H1 (cell line): ENCODE data around the gene DNAJC19. TPM values are rescaled to one million over a fixed set of nuclear protein-coding genes. Genes with fewer than 3 reads are reported as not detected.

Source experiments
- CTCF ChIA-PET: fragments of 300-600 bp; sonication (Branson Sonifier 250); formaldehyde crosslinking; loops from one replicate; lab custom pipeline; 2021; ENCODE audit not compliant: partially characterized antibody; lab: Charles Lee
- POLR2A ChIA-PET: fragments of 300-600 bp; sonication (Branson Sonifier 250); formaldehyde crosslinking; loops from one replicate; lab custom pipeline; 2021; ENCODE audit warnings: inconsistent platforms; ENCODE audit not compliant: partially characterized antibody; lab: Charles Lee
- DNase-seq, 2 experiments: peaks; one replicate each; pipeline versions ENCODE4 v3.0.0 to v3.0.0-alpha.2; 2010 to 2022; ENCODE audit warnings: low spot score in 2 of 2, low read depth in 1 of 2, mixed read lengths in 1 of 2
- FAIRE-seq: peaks from 2 replicates; lab custom pipeline; 2011; peaks lifted over from hg19 to GRCh38; lab: Jason Lieb, UNC
- H2AFZ ChIP-seq: 2 replicates; pipeline ENCODE4 v1.8.1; 2012; ENCODE audit warnings: low read length, inconsistent platforms
- H2AK5ac ChIP-seq: 2 replicates; pipeline ENCODE4 v1.6.1; 2013; ENCODE audit warnings: low read depth, low read length
- H2BK120ac ChIP-seq: replicated peaks from 2 replicates; pipeline ENCODE3; 2013; ENCODE audit warnings: low read depth, low read length, inconsistent platforms
- H2BK12ac ChIP-seq: 2 replicates; pipeline ENCODE4 v1.6.1; 2013; ENCODE audit warnings: low read depth, low read length
- H2BK15ac ChIP-seq: 2 replicates; pipeline ENCODE4 v1.6.1; 2013; ENCODE audit warnings: low read length
- H2BK20ac ChIP-seq: 2 replicates; pipeline ENCODE4 v1.6.1; 2013; ENCODE audit warnings: low read length
- H2BK5ac ChIP-seq: 2 replicates; pipeline ENCODE4 v1.6.1; 2013; ENCODE audit warnings: low read depth, low read length
- H3K14ac ChIP-seq: 2 replicates; pipeline ENCODE4 v1.6.1; 2013; ENCODE audit warnings: inconsistent platforms; ENCODE audit not compliant: insufficient read length
- H3K18ac ChIP-seq: 2 replicates; pipeline ENCODE4 v1.6.1; 2013; ENCODE audit warnings: low read length; ENCODE audit errors: extremely low read depth
- H3K23ac ChIP-seq: 2 replicates; pipeline ENCODE4 v1.6.1; 2013; ENCODE audit warnings: inconsistent platforms; ENCODE audit not compliant: insufficient read length
- H3K23me2 ChIP-seq: 2 replicates; pipeline ENCODE4 v1.6.1; 2013; ENCODE audit warnings: low read depth, low read length
- H3K27ac ChIP-seq: 2 replicates; pipeline ENCODE4 v1.6.1; 2011; ENCODE audit warnings: low read depth, low read length, inconsistent platforms
- H3K27me3 ChIP-seq, 4 experiments: replicated peaks in 1 of 4; 1 replicate in 1 of 4; 2 replicates in 3 of 4; pipeline versions ENCODE4 v1.6.1 to v1.8.1; 2011 to 2013; ENCODE audit warnings: low read length in 3 of 4, mild to moderate bottlenecking in 3 of 4, inconsistent platforms in 2 of 4, mixed read lengths in 2 of 4, moderate library complexity in 1 of 4; ENCODE audit not compliant: control insufficient read depth in 3 of 4, insufficient read depth in 3 of 4; ENCODE audit errors: extremely low read depth in 1 of 4
- H3K36me3 ChIP-seq, 4 experiments: 2 replicates each; pipeline versions ENCODE4 v1.6.1 to v1.8.1; 2011 to 2013; ENCODE audit warnings: mild to moderate bottlenecking in 4 of 4, low read length in 3 of 4, moderate library complexity in 2 of 4, control low read depth in 1 of 4, inconsistent platforms in 1 of 4; ENCODE audit not compliant: insufficient read depth in 4 of 4, control insufficient read depth in 2 of 4
- H3K4ac ChIP-seq: replicated peaks from 2 replicates; pipeline ENCODE3; 2013; ENCODE audit warnings: low read length, low read depth, mixed read lengths, inconsistent platforms; ENCODE audit not compliant: insufficient read length
- H3K4me1 ChIP-seq, 4 experiments: replicated peaks in 1 of 4; 1 replicate in 1 of 4; 2 replicates in 3 of 4; pipeline versions ENCODE4 v1.6.1 to v1.8.1; 2011 to 2013; ENCODE audit warnings: low read length in 3 of 4, inconsistent platforms in 2 of 4, mixed read lengths in 1 of 4; ENCODE audit not compliant: insufficient read depth in 4 of 4, control insufficient read depth in 3 of 4
- H3K4me2 ChIP-seq, 2 experiments: 2 replicates each; pipeline versions ENCODE4 v1.6.1 to v1.8.1; 2011 to 2013; ENCODE audit warnings: low read depth in 2 of 2, low read length in 2 of 2, control low read depth in 1 of 2, inconsistent platforms in 1 of 2, mild to moderate bottlenecking in 1 of 2; ENCODE audit not compliant: insufficient read depth in 1 of 2
- H3K4me3 ChIP-seq, 4 experiments: fragments of 200-600, 300-600 bp in 1 of 4; sonication (generic), shearing (Covaris generic), sonication (Bioruptor Twin) in 1 of 4; 2 replicates each; pipeline versions ENCODE4 v1.5.1 to v1.8.1; 2011 to 2016; ENCODE audit warnings: low read length in 4 of 4, low read depth in 3 of 4, control low read depth in 2 of 4, inconsistent platforms in 2 of 4, mild to moderate bottlenecking in 2 of 4, mixed read lengths in 1 of 4, moderate library complexity in 1 of 4; ENCODE audit not compliant: insufficient read depth in 2 of 4; ENCODE audit errors: extremely low read depth in 1 of 4
- H3K56ac ChIP-seq: replicated peaks from 2 replicates; pipeline ENCODE3; 2013; ENCODE audit warnings: low read depth, mild to moderate bottlenecking, mixed read lengths, low read length, inconsistent platforms; ENCODE audit not compliant: insufficient read length
- H3K79me1 ChIP-seq: 2 replicates; pipeline ENCODE4 v1.6.1; 2013; ENCODE audit warnings: low read depth, low read length, control low read depth
- H3K79me2 ChIP-seq, 2 experiments: 2 replicates each; pipeline versions ENCODE4 v1.6.1 to v1.8.1; 2012 to 2013; ENCODE audit warnings: low read length in 2 of 2, mild to moderate bottlenecking in 2 of 2, inconsistent platforms in 1 of 2; ENCODE audit not compliant: insufficient read depth in 2 of 2, control insufficient read depth in 1 of 2
- H3K9ac ChIP-seq, 4 experiments: replicated peaks in 1 of 4; 1 replicate in 1 of 4; 2 replicates in 3 of 4; pipeline versions ENCODE4 v1.6.1 to v1.8.1; 2011 to 2013; ENCODE audit warnings: low read depth in 3 of 4, low read length in 3 of 4, control low read depth in 2 of 4, mild to moderate bottlenecking in 2 of 4, moderate library complexity in 2 of 4, inconsistent platforms in 1 of 4; ENCODE audit errors: extremely low read depth in 1 of 4
- H3K9me3 ChIP-seq, 2 experiments: 2 replicates each; pipeline versions ENCODE4 v1.6.1 to v1.8.1; 2012 to 2013; ENCODE audit warnings: mild to moderate bottlenecking in 2 of 2, moderate library complexity in 2 of 2, control low read depth in 1 of 2, inconsistent platforms in 1 of 2, low read depth in 1 of 2, low read length in 1 of 2, mixed read lengths in 1 of 2; ENCODE audit not compliant: insufficient read depth in 2 of 2
- H4K20me1 ChIP-seq, 2 experiments: replicated peaks in 1 of 2; 2 replicates each; pipeline versions ENCODE3 to v1.8.1; 2011 to 2013; ENCODE audit warnings: inconsistent platforms in 2 of 2, low read length in 2 of 2, mild to moderate bottlenecking in 1 of 2; ENCODE audit not compliant: insufficient read depth in 2 of 2, control insufficient read depth in 1 of 2
- H4K5ac ChIP-seq: 2 replicates; pipeline ENCODE4 v1.6.1; 2013; ENCODE audit warnings: low read length, low read depth, mixed read lengths, inconsistent platforms; ENCODE audit not compliant: insufficient read length
- H4K8ac ChIP-seq: 2 replicates; pipeline ENCODE4 v1.8.0; 2013; ENCODE audit warnings: mild to moderate bottlenecking, moderate library complexity, low read length, inconsistent platforms; ENCODE audit not compliant: insufficient read depth; ENCODE audit errors: extremely low read depth
- H4K91ac ChIP-seq: replicated peaks from 2 replicates; pipeline ENCODE3; 2013; ENCODE audit warnings: low read length, mixed read lengths, inconsistent platforms; ENCODE audit not compliant: insufficient read length
- BRCA1 ChIP-seq: IDR thresholded peaks from 2 replicates; pipeline ENCODE4 v1.6.1; 2012; ENCODE audit warnings: low read depth, low read length, improper control_type of control experiment
- CBX5 ChIP-seq: fragments of 300-800, 300-1000 bp; sonication (generic); IDR thresholded peaks from 2 replicates; pipeline ENCODE4 v1.7.1; 2016; ENCODE audit warnings: antibody characterized with exemption, low read length, low read depth
- EZH2 ChIP-seq: fragments of 200-600 bp; sonication (generic); IDR thresholded peaks from 2 replicates; pipeline ENCODE4 v1.7.1; 2012; ENCODE audit warnings: low read depth, mild to moderate bottlenecking, moderate library complexity, low read length, inconsistent platforms; ENCODE audit not compliant: severe bottlenecking
- MAX ChIP-seq: IDR thresholded peaks from 2 replicates; pipeline ENCODE4 v1.6.1; 2012; ENCODE audit warnings: inconsistent platforms
- POU5F1 ChIP-seq: IDR thresholded peaks from 2 replicates; pipeline ENCODE4 v1.6.1; 2011; ENCODE audit warnings: low read depth, mild to moderate bottlenecking, low read length, moderate library complexity
- RAD21 ChIP-seq, 2 experiments: IDR thresholded peaks in 1 of 2; conservative IDR thresholded peaks in 1 of 2; 2 replicates each; pipeline ENCODE4 v1.6.1; 2011; ENCODE audit warnings: low read depth in 2 of 2, low read length in 2 of 2, improper control_type of control experiment in 1 of 2, inconsistent platforms in 1 of 2, mild to moderate bottlenecking in 1 of 2, moderate library complexity in 1 of 2
- RNF2 ChIP-seq: fragments of 200-900, 300-1000 bp; sonication (generic); IDR thresholded peaks from 2 replicates; pipeline ENCODE4 v1.7.1; 2016; ENCODE audit warnings: borderline replicate concordance, low read depth, mild to moderate bottlenecking, antibody characterized with exemption, low read length; ENCODE audit not compliant: poor library complexity, severe bottlenecking; ENCODE audit errors: missing control alignments
- SUZ12 ChIP-seq: fragments of 200-600 bp; sonication (generic); IDR thresholded peaks from 2 replicates; pipeline ENCODE4 v1.6.1; 2012; ENCODE audit warnings: mild to moderate bottlenecking, inconsistent platforms, low read length, moderate library complexity, mixed read lengths
- TAF1 ChIP-seq: IDR thresholded peaks from 2 replicates; pipeline ENCODE4 v1.6.1; 2011; ENCODE audit warnings: mild to moderate bottlenecking, low read depth, low read length
- WGBS, 2 experiments: shearing (Covaris generic) in 1 of 2; methylation state at CpG; one replicate each; pipeline versions ENCODE4 v1.1.6 to v1.1.7; 2013 to 2015; ENCODE audit warnings: low lambda C conversion rate in 2 of 2, mixed read lengths in 2 of 2, inconsistent platforms in 1 of 2, low coverage in 1 of 2, missing lambda C conversion rate in 1 of 2; ENCODE audit not compliant: insufficient replicate concordance in 2 of 2, insufficient coverage in 1 of 2, insufficient read length in 1 of 2; ENCODE audit errors: extremely low coverage in 1 of 2, missing lambda C conversion rate in 1 of 2; 5-methylcytosine and 5-hydroxymethylcytosine counted together
- polyA plus RNA-seq, 7 experiments: library from polyadenylated mRNA; depleted of rRNA in 3 of 7; stranded (reverse) in 5 of 7; unstranded in 2 of 7; fragments of >200 nt in 5 of 7; fragments of 200-250 nt in 2 of 7; gene quantifications; 1 replicate in 5 of 7; 2 replicates in 1 of 7; 4 replicates in 1 of 7; pipeline versions ENCODE4 v1.2.1 to v1.2.3, GENCODE V29; 2011 to 2013; ENCODE audit warnings: missing spikeins in 2 of 7, mixed read lengths in 2 of 7
- total RNA-seq: library from RNA; stranded (reverse); fragmentation: NEBNext Ultra II Directional; extraction: Animal tissue kit (Norgen Biotek cat#: 25700); gene quantifications from 2 replicates; pipeline ENCODE4 v1.2.1, GENCODE V29; 2021

The DNAJC19 gene
- total and polyA plus RNA-seq, 2 of the 8 experiments (the other 6 are each of a cell fraction or from before 2014, with no cell fraction given), result 62.4 to 90.9 TPM

DNA sequence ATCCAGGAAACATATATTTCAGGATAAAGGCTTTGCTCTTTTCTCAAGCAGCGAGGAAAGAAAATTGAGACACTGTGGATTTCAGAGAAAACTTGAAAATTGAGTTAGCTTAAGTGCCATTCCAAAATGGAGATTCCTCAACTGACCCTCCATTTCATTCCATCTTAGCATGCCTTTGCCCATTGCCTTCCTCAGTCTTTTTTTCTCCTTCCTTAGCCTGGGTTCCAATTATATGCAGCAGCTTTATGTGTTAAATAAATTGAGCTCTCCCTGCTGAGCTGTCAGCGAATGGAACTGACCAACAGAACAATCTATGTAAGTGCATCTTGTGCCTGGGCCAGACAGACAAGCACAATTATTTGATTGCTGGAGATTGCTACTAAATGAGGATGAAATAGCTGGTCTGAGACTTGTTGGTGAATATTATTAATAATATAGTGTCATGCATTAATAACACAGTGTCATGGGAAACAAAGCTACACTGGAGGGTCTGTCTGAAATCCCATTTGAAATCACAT, 6.9 kb upstream of the DNAJC19 start:
- no peaks in the 10 kb centered on the region for H3K4me1 ChIP-seq
- H2BK15ac ChIP-seq, result no peak overlapping the region
- H3K9ac ChIP-seq, result no peak overlapping the region
- no peaks in the 10 kb centered on the region for H3K79me1 ChIP-seq
- ChIA-PET POLR2A (interaction anchor here (1.0 kb wide), 1 partner anchor 84 kb away, joined by 3 read pairs; the partner anchor contains the start of gene FXR1), CTCF (interaction anchor here (0.6 kb wide), 1 partner anchor 283 kb away, joined by 3 read pairs; no protein-coding TSS in a partner anchor)
- no peak overlapping the region for H3K4me3 ChIP-seq
- H3K79me2 ChIP-seq, result no peaks in the 10 kb centered on the region
- H2BK12ac ChIP-seq, result no peak overlapping the region
- H3K36me3 ChIP-seq, result no peaks in the 10 kb centered on the region
- H4K20me1 ChIP-seq, result no peaks in the 10 kb centered on the region
- H4K8ac ChIP-seq, result no peak overlapping the region
- H3K27ac ChIP-seq, result no peak overlapping the region; the same call in 1 of the 2 replicates
- H4K5ac ChIP-seq, result no peak overlapping the region
- no peak overlapping the region for H3K14ac ChIP-seq
- no peak overlapping the region for H2BK120ac ChIP-seq
- H2AFZ ChIP-seq, result no peak overlapping the region
- H2BK5ac ChIP-seq, result no peak overlapping the region
- no peak overlapping the region for H3K56ac ChIP-seq
- no peak overlapping the region for H3K4ac ChIP-seq
- no peak for TF ChIP-seq CBX5
- no peak for TF ChIP-seq RNF2
- no peak for TF ChIP-seq SUZ12
- no peak for TF ChIP-seq MAX
- TF ChIP-seq RAD21 (IDR thresholded peaks at IDR 0.05 in 1 of 2, conservative IDR thresholded peaks at IDR 0.05 in 1 of 2; ENCODE audit: low read depth in 2 of 2, low read length in 2 of 2), result no peak
- no peak for TF ChIP-seq POU5F1
- TF ChIP-seq EZH2, result no peak
- no peak for TF ChIP-seq TAF1
- TF ChIP-seq BRCA1, result no peak
- no peak overlapping the region for H3K23ac ChIP-seq
- H3K9me3 ChIP-seq, result no peaks in the 10 kb centered on the region
- no peak overlapping the region for H3K18ac ChIP-seq
- no peak overlapping the region for H2AK5ac ChIP-seq
- H3K27me3 ChIP-seq, result no peaks in the 10 kb centered on the region
- FAIRE-seq, result no peak
- no peak for DNase-seq
- H3K23me2 ChIP-seq, result no peaks in the 10 kb centered on the region; the same call in 1 of the 2 replicates
- no peak overlapping the region for H2BK20ac ChIP-seq
- H4K91ac ChIP-seq, result no peak overlapping the region
- no peak overlapping the region for H3K4me2 ChIP-seq
- 84% methylated on average over 2 of the region's 2 CpGs; no CpG with 5 or more reads in 1 of the 2 experiments for WGBS, 2 experiments
